Measurements from ENCODE around the gene KRTAP19-1. TPM values are rescaled to one million over a fixed set of nuclear protein-coding genes. Genes with fewer than 3 reads are reported as not detected.
"Not testable (repeated sequence)": the region's sequence is repeated elsewhere in the genome, so short reads cannot be mapped to it uniquely, and the experiment has no call there.

Gene KRTAP19-1
- not detected for total RNA-seq

GRCh38 chr21:30480145-30480544 is at the start of gene KRTAP19-1:
TSS of gene KRTAP19-1 (minus strand) at chr21:30480367. CDS start at chr21:30480317, 50 bp downstream.
- intact Hi-C loops (cut with DNase I; ENCODE audit: low total_unique reads) = no loop called here
- Histone ChIP-seq H3K4me1 (no peaks in the 10 kb centered on the region), H3K4me3 (no peak within 1 kb of the TSS), H3K27ac (no peak within 1 kb of the TSS), H3K9me3 (no peaks in the 10 kb centered on the region), H3K27me3 (no peaks in the 10 kb centered on the region), H3K36me3 (no peaks in the 10 kb centered on the region)
- in situ Hi-C loops (cut with MboI; ENCODE audit: low pct_ligation_motif_present in 1 of 4, low pct_unique_long_range_greater_than_20kb in 1 of 4, low sequenced_read_pairs in 3 of 4) = no loop called here
- no peak for TF ChIP-seq CTCF (IDR thresholded peaks at IDR 0.05)
- no peak for TF ChIP-seq EP300 (IDR thresholded peaks at IDR 0.05; ENCODE audit: low read depth)
- TF ChIP-seq POLR2AphosphoS5 (IDR thresholded peaks at IDR 0.05) = no peak
- TF ChIP-seq POLR2A (IDR thresholded peaks at IDR 0.05) = no peak
- 17 to 82% methylated on average over 1 to 7 of the region's 7 CpGs for WGBS, 2 donors (ENCODE audit: low coverage in 1 of 2)
- DNase-seq = no peak

- TF ChIP-seq POLR2A (IDR thresholded peaks at IDR 0.05) (no peak), EP300 (IDR thresholded peaks at IDR 0.05; ENCODE audit: low read depth) (no peak), POLR2AphosphoS5 (IDR thresholded peaks at IDR 0.05) (no peak), CTCF (IDR thresholded peaks at IDR 0.05) (no peak)
- in situ Hi-C loops (cut with MboI; ENCODE audit: low pct_ligation_motif_present in 1 of 4, low pct_unique_long_range_greater_than_20kb in 1 of 4, low sequenced_read_pairs in 3 of 4) = no loop called here
- Histone ChIP-seq H3K27ac (no peak overlapping the region), H3K4me3 (no peak overlapping the region), H3K27me3 (no peaks in the 10 kb centered on the region), H3K4me1 (no peaks in the 10 kb centered on the region), H3K36me3 (no peaks in the 10 kb centered on the region), H3K9me3 (peaks cover 0 to 5% of the 10 kb centered on the region in 2 donors)
- 86 to 96% methylated on average over 1 of the region's 1 CpG for WGBS, 2 donors (ENCODE audit: low coverage in 1 of 2)
- intact Hi-C loops (cut with DNase I; ENCODE audit: low total_unique reads) = no loop called here
- no peak for DNase-seq
These were observed 38.7 kb upstream of the KRTAP19-1 start for GRCh38 chr21:30518876-30519275.

GRCh38 chr21:30515681-30516080 is 35.5 kb upstream of the KRTAP19-1 start:
- no peak for DNase-seq
- H3K4me3 ChIP-seq = no peak overlapping the region
- peaks cover 0 to 9% of the 10 kb centered on the region in 2 donors for H3K9me3 ChIP-seq
- intact Hi-C loops (cut with DNase I; ENCODE audit: low total_unique reads) (no loop called here), in situ Hi-C loops (cut with MboI; ENCODE audit: low pct_ligation_motif_present in 1 of 4, low pct_unique_long_range_greater_than_20kb in 1 of 4, low sequenced_read_pairs in 3 of 4) (no loop called here)
- WGBS, 2 donors (ENCODE audit: low coverage in 1 of 2) = 75 to 84% methylated on average over 1 of the region's 1 CpG
- H3K27me3 ChIP-seq = no peaks in the 10 kb centered on the region
- H3K36me3 ChIP-seq = no peaks in the 10 kb centered on the region
- TF ChIP-seq CTCF (IDR thresholded peaks at IDR 0.05) = no peak
- TF ChIP-seq POLR2A (IDR thresholded peaks at IDR 0.05) = no peak
- TF ChIP-seq EP300 (IDR thresholded peaks at IDR 0.05; ENCODE audit: low read depth) = no peak
- no peak for TF ChIP-seq POLR2AphosphoS5 (IDR thresholded peaks at IDR 0.05)
- no peak overlapping the region for H3K27ac ChIP-seq
- no peaks in the 10 kb centered on the region for H3K4me1 ChIP-seq

- H3K4me1 ChIP-seq; H3K36me3 ChIP-seq; H3K9me3 ChIP-seq; intact Hi-C loops (cut with DNase I; ENCODE audit: low total_unique reads); in situ Hi-C loops (cut with MboI; ENCODE audit: low pct_ligation_motif_present in 1 of 4, low pct_unique_long_range_greater_than_20kb in 1 of 4, low sequenced_read_pairs in 3 of 4); H3K27ac ChIP-seq; DNase-seq; H3K4me3 ChIP-seq; H3K27me3 ChIP-seq: not testable (repeated sequence)
- 30 to 35% methylated on average over 4 of the region's 4 CpGs for WGBS, 2 donors (ENCODE audit: low coverage in 1 of 2)
These were observed 25.5 kb upstream of the KRTAP19-1 start for GRCh38 chr21:30505621-30506205.

- WGBS, 2 donors (ENCODE audit: low coverage in 1 of 2) = 61 to 85% methylated on average over 3 to 6 of the region's 6 CpGs
- in situ Hi-C loops (cut with MboI; ENCODE audit: low pct_ligation_motif_present in 1 of 4, low pct_unique_long_range_greater_than_20kb in 1 of 4, low sequenced_read_pairs in 3 of 4) = no loop called here
- intact Hi-C loops (cut with DNase I; ENCODE audit: low total_unique reads) = no loop called here
- TF ChIP-seq POLR2A (IDR thresholded peaks at IDR 0.05) (no peak), CTCF (IDR thresholded peaks at IDR 0.05) (no peak), EP300 (IDR thresholded peaks at IDR 0.05; ENCODE audit: low read depth) (no peak), POLR2AphosphoS5 (IDR thresholded peaks at IDR 0.05) (no peak)
- Histone ChIP-seq H3K4me3 (no peak within 1 kb of the TSS), H3K9me3 (no peaks in the 10 kb centered on the region), H3K36me3 (no peaks in the 10 kb centered on the region), H3K27ac (no peak within 1 kb of the TSS), H3K4me1 (no peaks in the 10 kb centered on the region), H3K27me3 (no peaks in the 10 kb centered on the region)
- no peak for DNase-seq
These were observed 21.9 kb upstream of the KRTAP19-1 start, which contains the start of gene KRTAP19-5 for GRCh38 chr21:30502041-30502440. TSS of gene KRTAP19-5 (minus strand) at chr21:30502141. CDS start at chr21:30502090, 51 bp downstream.
